Trophoblast cell (in vitro differentiated cells and primary cell): ENCODE results near the gene SRGAP3.
A peak's percentile ranks its signal among the peaks of the same experiment; 100 is the strongest.

Experiments used
- DNase-seq, 2 donors: peaks; one replicate each; pipeline ENCODE4 v3.0.0-alpha.2; 2016
- H2AFZ ChIP-seq: 2 replicates; pipeline ENCODE4 v1.6.1; 2013; ENCODE audit warnings: low read length, moderate library complexity, mild to moderate bottlenecking; ENCODE audit not compliant: insufficient read depth, poor library complexity
- H2AK5ac ChIP-seq: 2 replicates; pipeline ENCODE4 v1.6.1; 2013; ENCODE audit warnings: mild to moderate bottlenecking, low read length
- H2BK120ac ChIP-seq: 2 replicates; pipeline ENCODE4 v1.6.1; 2013; ENCODE audit warnings: low read length, mild to moderate bottlenecking, moderate library complexity; ENCODE audit not compliant: insufficient read depth, poor library complexity
- H2BK12ac ChIP-seq: 2 replicates; pipeline ENCODE4 v1.6.1; 2013; ENCODE audit warnings: mild to moderate bottlenecking, low read length, moderate library complexity
- H2BK5ac ChIP-seq: 2 replicates; pipeline ENCODE4 v1.6.1; 2013; ENCODE audit warnings: low read length, low read depth, moderate library complexity, mild to moderate bottlenecking; ENCODE audit not compliant: poor library complexity
- H3K14ac ChIP-seq: 2 replicates; pipeline ENCODE4 v1.6.1; 2013; ENCODE audit warnings: mild to moderate bottlenecking, low read length
- H3K18ac ChIP-seq: 2 replicates; pipeline ENCODE4 v1.6.1; 2013; ENCODE audit warnings: mild to moderate bottlenecking, low read length
- H3K23ac ChIP-seq: 2 replicates; pipeline ENCODE4 v1.6.1; 2013; ENCODE audit warnings: low read length
- H3K27ac ChIP-seq: 2 replicates; pipeline ENCODE4 v1.5.1; 2013; ENCODE audit warnings: low read depth, mild to moderate bottlenecking, inconsistent platforms, low read length, moderate library complexity
- H3K27me3 ChIP-seq: 2 replicates; pipeline ENCODE4 v1.6.1; 2013; ENCODE audit warnings: inconsistent platforms, mild to moderate bottlenecking, low read length, moderate library complexity; ENCODE audit not compliant: insufficient read depth
- H3K36me3 ChIP-seq, 2 experiments: 1 replicate in 1 of 2; 2 replicates in 1 of 2; pipeline ENCODE4 v1.6.1; 2013; ENCODE audit warnings: low read length in 2 of 2, mild to moderate bottlenecking in 2 of 2, moderate library complexity in 1 of 2; ENCODE audit not compliant: insufficient read depth in 2 of 2, control insufficient read depth in 1 of 2
- H3K4ac ChIP-seq: 2 replicates; pipeline ENCODE4 v1.6.1; 2013; ENCODE audit warnings: low read depth, mild to moderate bottlenecking, low read length, moderate library complexity
- H3K4me1 ChIP-seq, 2 experiments: 1 replicate in 1 of 2; 2 replicates in 1 of 2; pipeline ENCODE4 v1.6.1; 2013; ENCODE audit warnings: low read length in 2 of 2, mild to moderate bottlenecking in 2 of 2, moderate library complexity in 1 of 2; ENCODE audit not compliant: insufficient read depth in 2 of 2, control insufficient read depth in 1 of 2
- H3K4me2 ChIP-seq: 2 replicates; pipeline ENCODE4 v1.6.1; 2013; ENCODE audit warnings: inconsistent platforms, mild to moderate bottlenecking, low read length, moderate library complexity
- H3K4me3 ChIP-seq: 2 replicates; pipeline ENCODE4 v1.5.1; 2013; ENCODE audit warnings: mild to moderate bottlenecking, low read depth, low read length, inconsistent platforms
- H3K79me1 ChIP-seq: one replicate; pipeline ENCODE4 v1.6.1; 2013; ENCODE audit warnings: low read length
- H3K79me2 ChIP-seq: 2 replicates; pipeline ENCODE4 v1.6.1; 2013; ENCODE audit warnings: low read length, mild to moderate bottlenecking; ENCODE audit not compliant: control insufficient read depth, insufficient read depth, poor library complexity
- H3K9ac ChIP-seq: 2 replicates; pipeline ENCODE4 v1.6.1; 2013; ENCODE audit warnings: mild to moderate bottlenecking, low read length
- H3K9me3 ChIP-seq: 2 replicates; pipeline ENCODE4 v1.6.1; 2013; ENCODE audit warnings: low read depth, mild to moderate bottlenecking, control low read depth, inconsistent platforms, low read length; ENCODE audit not compliant: insufficient read depth
- H4K12ac ChIP-seq: 2 replicates; pipeline ENCODE4 v1.6.1; 2013; ENCODE audit warnings: low read depth, mild to moderate bottlenecking, low read length, moderate library complexity
- H4K8ac ChIP-seq: 2 replicates; pipeline ENCODE4 v1.6.1; 2013; ENCODE audit warnings: low read depth, mild to moderate bottlenecking, low read length, moderate library complexity
- H4K91ac ChIP-seq: one replicate; pipeline ENCODE4 v1.6.1; 2013; ENCODE audit warnings: low read depth, mild to moderate bottlenecking, low read length, moderate library complexity
- WGBS: extraction: QIAGEN DNeasy Blood & Tissue Kit; methylation state at CpG from one replicate; pipeline ENCODE4 v1.1.7; 2013; ENCODE audit warnings: missing lambda C conversion rate; ENCODE audit not compliant: insufficient read length, insufficient coverage; ENCODE audit errors: extremely low coverage; 5-methylcytosine and 5-hydroxymethylcytosine counted together

Gene SRGAP3

GRCh38 chr3:8967553-8967952 lies 281.9 kb downstream of the SRGAP3 start:
- Histone ChIP-seq H2BK5ac (no peak overlapping the region), H3K27ac (no peak overlapping the region), H3K27me3 (no peaks in the 10 kb centered on the region), H4K12ac (no peak overlapping the region), H3K4me3 (no peak overlapping the region), H3K9ac (no peak overlapping the region), H4K91ac (no peak overlapping the region), H2AFZ (no peak overlapping the region), H3K9me3 (no peaks in the 10 kb centered on the region), H4K8ac (no peak overlapping the region), H3K14ac (no peak overlapping the region), H2AK5ac (no peak overlapping the region), H2BK12ac (no peak overlapping the region), H3K4ac (no peak overlapping the region), H3K18ac (no peak overlapping the region), H3K79me1 (peaks cover 6% of the 10 kb centered on the region), H3K4me1 (peaks cover 0 to 5% of the 10 kb centered on the region in 2 experiments), H3K36me3 (no peaks in the 10 kb centered on the region), H3K79me2 (peaks cover 3% of the 10 kb centered on the region), H3K4me2 (no peak overlapping the region), H3K23ac (no peak overlapping the region), H2BK120ac (no peak overlapping the region)
- DNase-seq, result no peak
- no CpG with 5 or more reads among the region's 5 CpGs for WGBS

- H4K12ac ChIP-seq, result no peak overlapping the region
- H2BK12ac ChIP-seq, result no peak overlapping the region
- peak overlapping the region; percentile 34 for H2AK5ac ChIP-seq
- H3K9ac ChIP-seq, result no peak overlapping the region
- no peak overlapping the region for H3K4ac ChIP-seq
- H4K8ac ChIP-seq, result no peak overlapping the region
- no peak overlapping the region for H3K4me3 ChIP-seq
- no peak overlapping the region for H3K18ac ChIP-seq
- H3K9me3 ChIP-seq, result no peaks in the 10 kb centered on the region
- no peak overlapping the region for H2BK120ac ChIP-seq
- no peak for DNase-seq
- H2BK5ac ChIP-seq, result no peak overlapping the region
- no CpG with 5 or more reads among the region's 3 CpGs for WGBS
- H3K27me3 ChIP-seq, result no peaks in the 10 kb centered on the region
- peaks cover 6% of the 10 kb centered on the region for H3K79me1 ChIP-seq
- no peak overlapping the region for H3K4me2 ChIP-seq
- H3K4me1 ChIP-seq, result peaks cover 0 to 10% of the 10 kb centered on the region in 2 experiments
- no peak overlapping the region for H3K27ac ChIP-seq
- H2AFZ ChIP-seq, result no peak overlapping the region
- no peak overlapping the region for H4K91ac ChIP-seq
- no peak overlapping the region for H3K14ac ChIP-seq
- H3K23ac ChIP-seq, result no peak overlapping the region
- peaks cover 3% of the 10 kb centered on the region for H3K79me2 ChIP-seq
- no peaks in the 10 kb centered on the region for H3K36me3 ChIP-seq
Observed at GRCh38 chr3:8966820-8967348, 282.6 kb downstream of the SRGAP3 start.

DNA sequence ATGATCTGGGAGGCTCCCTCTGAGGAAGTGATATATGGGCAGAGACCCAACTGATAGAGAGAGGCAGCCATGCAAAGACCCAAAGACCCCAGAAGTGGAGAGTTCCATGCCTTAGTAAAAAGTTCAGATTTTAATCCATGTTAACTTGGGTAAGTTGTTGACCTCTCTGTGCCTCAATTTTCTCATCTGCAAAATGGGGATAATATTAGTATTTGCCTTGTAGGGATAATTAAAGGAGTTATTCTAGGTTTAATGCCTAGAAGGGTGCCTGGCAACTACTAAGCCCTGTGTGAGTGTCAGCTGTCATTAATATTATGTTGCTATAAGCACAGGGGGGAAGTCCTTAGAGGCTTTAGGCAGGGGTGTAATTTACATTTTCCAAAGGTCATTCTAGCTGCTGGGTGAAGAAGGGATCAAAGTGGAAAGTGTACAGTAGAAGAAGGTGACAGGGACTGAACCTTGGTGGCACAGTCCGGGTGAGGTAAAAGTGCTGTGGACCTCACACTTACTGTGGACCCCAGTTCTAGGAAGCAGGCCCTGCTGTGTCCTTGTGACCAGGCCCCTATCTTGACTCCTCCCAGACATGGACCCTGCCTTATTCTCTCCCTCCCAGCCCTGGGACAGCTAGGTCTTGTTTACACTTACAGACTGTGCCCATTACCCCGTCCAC lies 283.2 kb downstream of the SRGAP3 start:
- Histone ChIP-seq H4K8ac (no peak overlapping the region), H2BK5ac (no peak overlapping the region), H4K12ac (no peak overlapping the region), H3K4me1 (peaks cover 0 to 10% of the 10 kb centered on the region in 2 experiments), H4K91ac (no peak overlapping the region), H3K14ac (no peak overlapping the region), H2AK5ac (peak overlapping the region; percentile 34), H3K4me3 (no peak overlapping the region), H3K36me3 (no peaks in the 10 kb centered on the region), H2BK120ac (no peak overlapping the region), H3K18ac (no peak overlapping the region), H3K4me2 (no peak overlapping the region), H3K9me3 (no peaks in the 10 kb centered on the region), H3K23ac (no peak overlapping the region), H3K79me1 (peaks cover 6% of the 10 kb centered on the region), H3K4ac (no peak overlapping the region), H2AFZ (no peak overlapping the region), H3K27me3 (no peaks in the 10 kb centered on the region), H3K27ac (no peak overlapping the region), H2BK12ac (no peak overlapping the region), H3K9ac (no peak overlapping the region), H3K79me2 (peaks cover 3% of the 10 kb centered on the region)
- no CpG with 5 or more reads among the region's 2 CpGs for WGBS
- no peak for DNase-seq

GRCh38 chr3:8964436-8965370 lies 284.7 kb downstream of the SRGAP3 start:
- Histone ChIP-seq H3K14ac (no peak overlapping the region), H2BK5ac (no peak overlapping the region), H2AK5ac (no peak overlapping the region), H3K4me3 (no peak overlapping the region), H3K36me3 (no peaks in the 10 kb centered on the region), H2BK12ac (no peak overlapping the region), H3K27ac (no peak overlapping the region), H2BK120ac (no peak overlapping the region), H3K4me2 (no peak overlapping the region), H3K79me1 (peaks cover 6% of the 10 kb centered on the region), H3K9me3 (no peaks in the 10 kb centered on the region), H4K91ac (no peak overlapping the region), H4K8ac (no peak overlapping the region), H3K18ac (no peak overlapping the region), H3K79me2 (peaks cover 3% of the 10 kb centered on the region), H2AFZ (no peak overlapping the region), H3K27me3 (no peaks in the 10 kb centered on the region), H3K4me1 (peaks cover 0 to 10% of the 10 kb centered on the region in 2 experiments), H3K4ac (no peak overlapping the region), H4K12ac (no peak overlapping the region), H3K9ac (no peak overlapping the region), H3K23ac (no peak overlapping the region)
- DNase-seq, result peak in 1 of 2 donors; percentile 22
- WGBS, result no CpG with 5 or more reads among the region's 11 CpGs
